CD14-positive monocyte (primary cell): ENCODE data around the gene FGD4. TPM values are rescaled to one million over a fixed set of nuclear protein-coding genes. Genes with fewer than 3 reads are reported as not detected.

Experiments used
- DNase-seq, 3 donors: peaks; one replicate each; pipeline ENCODE4 v3.0.0-alpha.2; 2011 to 2022
- H2AFZ ChIP-seq: 2 replicates; pipeline ENCODE4 v1.6.0; 2012; ENCODE audit warnings: mild to moderate bottlenecking, low read depth, low read length, inconsistent platforms; ENCODE audit not compliant: insufficient read depth, poor library complexity, severe bottlenecking
- H3K27ac ChIP-seq, 2 donors: 1 replicate in 1 of 2; 2 replicates in 1 of 2; pipeline ENCODE4 v1.5.1; 2012 to 2013; ENCODE audit warnings: low read length in 2 of 2, control low read depth in 1 of 2, inconsistent platforms in 1 of 2, low read depth in 1 of 2, mild to moderate bottlenecking in 1 of 2
- H3K27me3 ChIP-seq, 2 donors: one replicate each; pipeline versions ENCODE4 v1.6.0 to v1.6.1; 2011 to 2013; ENCODE audit warnings: low read length in 2 of 2; ENCODE audit not compliant: control insufficient read depth in 2 of 2, insufficient read depth in 2 of 2
- H3K36me3 ChIP-seq, 2 donors: replicated peaks in 1 of 2; 1 replicate in 1 of 2; 2 replicates in 1 of 2; pipeline versions ENCODE4 v1.5.1 to v1.6.1; 2012 to 2013; ENCODE audit warnings: low read length in 2 of 2, control low read depth in 1 of 2, inconsistent platforms in 1 of 2, mild to moderate bottlenecking in 1 of 2; ENCODE audit not compliant: insufficient read depth in 2 of 2, control insufficient read depth in 1 of 2
- H3K4me1 ChIP-seq, 2 donors: 1 replicate in 1 of 2; 2 replicates in 1 of 2; pipeline versions ENCODE4 v1.5.1 to v1.6.1; 2012 to 2013; ENCODE audit warnings: low read length in 2 of 2, control low read depth in 1 of 2, inconsistent platforms in 1 of 2, mild to moderate bottlenecking in 1 of 2, moderate library complexity in 1 of 2; ENCODE audit not compliant: insufficient read depth in 2 of 2, control insufficient read depth in 1 of 2
- H3K4me2 ChIP-seq: replicated peaks from 2 replicates; pipeline ENCODE3; 2012; ENCODE audit warnings: low read length, moderate library complexity, mild to moderate bottlenecking; ENCODE audit not compliant: poor library complexity, severe bottlenecking; ENCODE audit errors: extremely low read depth
- H3K4me3 ChIP-seq, 3 experiments: fragments of 200-600 bp in 1 of 3; sonication (generic) in 1 of 3; replicated peaks in 1 of 3; 1 replicate in 2 of 3; 2 replicates in 1 of 3; pipeline ENCODE4 v1.5.1; 2011 to 2013; ENCODE audit warnings: low read length in 3 of 3, mild to moderate bottlenecking in 3 of 3, control low read depth in 2 of 3, low read depth in 2 of 3, inconsistent platforms in 1 of 3, moderate library complexity in 1 of 3
- H3K79me2 ChIP-seq: 2 replicates; pipeline ENCODE4 v1.6.0; 2012; ENCODE audit warnings: mild to moderate bottlenecking, control low read depth, inconsistent platforms, low read length, moderate library complexity; ENCODE audit not compliant: insufficient read depth
- H3K9ac ChIP-seq: 2 replicates; pipeline ENCODE4 v1.6.0; 2017; ENCODE audit warnings: low read length, mild to moderate bottlenecking; ENCODE audit not compliant: insufficient read depth, poor library complexity, severe bottlenecking
- H3K9me3 ChIP-seq, 2 donors: replicated peaks in 1 of 2; 1 replicate in 1 of 2; 2 replicates in 1 of 2; pipeline versions ENCODE4 v1.5.1 to v1.6.1; 2012 to 2013; ENCODE audit warnings: low read length in 2 of 2, control low read depth in 1 of 2; ENCODE audit not compliant: control insufficient read depth in 1 of 2, insufficient read depth in 1 of 2
- H4K20me1 ChIP-seq: 2 replicates; pipeline ENCODE4 v1.6.0; 2012; ENCODE audit warnings: mild to moderate bottlenecking, low read length, control low read depth, moderate library complexity; ENCODE audit not compliant: insufficient read depth
- H3K27ac Mint-ChIP-seq, 7 donors: one replicate each; pipeline ENCODE4 v1.8.0; 2020; ENCODE audit warnings: mild to moderate bottlenecking in 7 of 7, mixed read lengths in 7 of 7, moderate library complexity in 6 of 7, inconsistent platforms in 2 of 7
- H3K27me3 Mint-ChIP-seq, 3 donors: one replicate each; pipeline ENCODE4 v1.8.0; 2021 to 2022; ENCODE audit warnings: low read depth in 3 of 3, mild to moderate bottlenecking in 3 of 3, mixed read lengths in 3 of 3, moderate library complexity in 3 of 3, inconsistent platforms in 1 of 3
- H3K36me3 Mint-ChIP-seq, 2 donors: one replicate each; pipeline ENCODE4 v1.8.0; 2020; ENCODE audit warnings: mixed read lengths in 2 of 2, inconsistent platforms in 1 of 2, mild to moderate bottlenecking in 1 of 2
- H3K4me1 Mint-ChIP-seq: one replicate; pipeline ENCODE4 v1.8.0; 2020; ENCODE audit warnings: mild to moderate bottlenecking, mixed read lengths
- H3K4me3 Mint-ChIP-seq, 2 donors: one replicate each; pipeline ENCODE4 v1.8.0; 2020; ENCODE audit warnings: mild to moderate bottlenecking in 2 of 2, mixed read lengths in 2 of 2, moderate library complexity in 1 of 2
- H3K9me3 Mint-ChIP-seq, 7 donors: one replicate each; pipeline ENCODE4 v1.8.0; 2020 to 2022; ENCODE audit warnings: mixed read lengths in 7 of 7, mild to moderate bottlenecking in 6 of 7, moderate library complexity in 6 of 7, inconsistent platforms in 2 of 7
- WGBS: methylation state at CpG from one replicate; pipeline ENCODE4 v1.1.5; 2013; ENCODE audit warnings: missing lambda C conversion rate; ENCODE audit not compliant: insufficient coverage; 5-methylcytosine and 5-hydroxymethylcytosine counted together
- intact Hi-C, 2 donors: fragments of 100-400 bp; cut with micrococcal nuclease; formaldehyde crosslinking; loops; one replicate each; pipeline versions ENCODE4 v1.15.0 to v1.15.1; 2023
- polyA plus RNA-seq, 3 donors: library from polyadenylated mRNA; depleted of rRNA in 1 of 3; unstranded in 2 of 3; stranded (reverse) in 1 of 3; fragments of 300-500 nt in 2 of 3; fragments of >200 nt in 1 of 3; fragmentation: Illumina TruSeq in 2 of 3; gene quantifications; 1 replicate in 2 of 3; 2 replicates in 1 of 3; pipeline ENCODE4 v1.2.3, GENCODE V29; 2012 to 2021
- TF ChIP-seq, protein P1 (sequence below): fragments of 200-600 bp; IDR thresholded peaks from one replicate; pipeline ENCODE4 v1.8.0; 2022; ENCODE audit warnings: antibody characterized with exemption, mild to moderate bottlenecking

FGD4 gene
- polyA plus RNA-seq, 3 donors = 5.3 to 34.4 (median 6.0) TPM

DNA sequence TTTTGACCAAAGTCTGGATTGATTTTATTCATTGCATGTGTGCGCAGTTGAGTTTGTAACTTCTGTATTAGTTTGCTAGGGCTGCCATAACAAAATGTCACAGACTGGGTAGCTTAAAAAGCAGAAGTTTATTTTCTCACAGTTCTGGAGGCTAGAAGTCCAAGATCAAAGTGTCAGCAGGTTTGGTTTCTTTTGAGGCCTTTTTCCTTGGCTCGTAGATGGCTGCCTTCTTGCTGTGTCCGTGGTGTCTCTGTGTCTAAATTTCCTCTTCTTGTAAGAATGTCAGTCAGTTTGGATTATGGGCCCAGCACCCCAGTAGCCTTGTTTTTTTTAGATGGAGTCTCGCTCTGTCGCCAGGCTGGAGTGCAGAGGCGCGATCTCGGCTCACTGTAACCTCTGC, 291.6 kb downstream of the FGD4 start:
- TF ChIP-seq, protein P1, sequence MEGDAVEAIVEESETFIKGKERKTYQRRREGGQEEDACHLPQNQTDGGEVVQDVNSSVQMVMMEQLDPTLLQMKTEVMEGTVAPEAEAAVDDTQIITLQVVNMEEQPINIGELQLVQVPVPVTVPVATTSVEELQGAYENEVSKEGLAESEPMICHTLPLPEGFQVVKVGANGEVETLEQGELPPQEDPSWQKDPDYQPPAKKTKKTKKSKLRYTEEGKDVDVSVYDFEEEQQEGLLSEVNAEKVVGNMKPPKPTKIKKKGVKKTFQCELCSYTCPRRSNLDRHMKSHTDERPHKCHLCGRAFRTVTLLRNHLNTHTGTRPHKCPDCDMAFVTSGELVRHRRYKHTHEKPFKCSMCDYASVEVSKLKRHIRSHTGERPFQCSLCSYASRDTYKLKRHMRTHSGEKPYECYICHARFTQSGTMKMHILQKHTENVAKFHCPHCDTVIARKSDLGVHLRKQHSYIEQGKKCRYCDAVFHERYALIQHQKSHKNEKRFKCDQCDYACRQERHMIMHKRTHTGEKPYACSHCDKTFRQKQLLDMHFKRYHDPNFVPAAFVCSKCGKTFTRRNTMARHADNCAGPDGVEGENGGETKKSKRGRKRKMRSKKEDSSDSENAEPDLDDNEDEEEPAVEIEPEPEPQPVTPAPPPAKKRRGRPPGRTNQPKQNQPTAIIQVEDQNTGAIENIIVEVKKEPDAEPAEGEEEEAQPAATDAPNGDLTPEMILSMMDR = no peak
- Histone ChIP-seq H3K79me2 (peaks cover 100% of the 10 kb centered on the region), H3K4me3 (no peak overlapping the region), H3K9ac (no peak overlapping the region), H3K4me1 (no peaks in the 10 kb centered on the region), H4K20me1 (peaks cover 76% of the 10 kb centered on the region), H3K36me3 (peaks cover 7 to 29% of the 10 kb centered on the region in 2 donors), H3K4me2 (no peak overlapping the region), H3K9me3 (peaks cover 0 to 13% of the 10 kb centered on the region in 2 donors), H2AFZ (no peak overlapping the region), H3K27ac (no peak overlapping the region), H3K27me3 (no peaks in the 10 kb centered on the region)
- DNase-seq = no peak
- no peaks in the 10 kb centered on the region for H3K27me3 Mint-ChIP-seq
- no peak overlapping the region for H3K4me3 Mint-ChIP-seq
- peak overlapping the region in 3 of 7 donors; percentile 35 to 64 (median 46) for H3K27ac Mint-ChIP-seq
- peaks cover 18 to 52% of the 10 kb centered on the region in 2 donors for H3K36me3 Mint-ChIP-seq
- whole genome bisulfite sequencing = 90% methylated on average over 3 of the region's 8 CpGs
- H3K4me1 Mint-ChIP-seq = no peaks in the 10 kb centered on the region
- peaks cover 3 to 8% (median 5%) of the 10 kb centered on the region in 7 donors for H3K9me3 Mint-ChIP-seq
- intact Hi-C loops = no loop called here

DNA sequence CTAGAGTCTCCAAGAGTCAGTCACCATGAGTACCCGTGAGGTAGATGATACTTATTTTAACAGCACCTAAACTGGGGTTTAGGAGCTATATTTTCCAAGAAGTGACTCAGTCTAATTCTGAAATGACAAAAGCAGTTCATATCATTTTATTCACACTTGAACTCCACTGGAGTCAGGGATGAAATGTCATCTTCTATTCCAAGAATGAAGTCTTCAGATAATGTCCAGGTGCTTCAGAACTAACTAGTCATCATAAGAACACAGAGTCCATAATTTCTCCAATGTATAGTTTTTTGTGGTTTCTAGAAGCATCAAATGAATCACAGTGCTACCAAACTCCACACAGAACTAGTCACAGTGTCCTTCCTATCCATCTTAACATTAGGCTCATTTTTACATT, 293.0 kb downstream of the FGD4 start:
- Histone ChIP-seq H3K27me3 (no peaks in the 10 kb centered on the region), H3K9me3 (peaks cover 0 to 13% of the 10 kb centered on the region in 2 donors), H3K4me3 (no peak overlapping the region), H3K9ac (no peak overlapping the region), H3K79me2 (peaks cover 98% of the 10 kb centered on the region), H2AFZ (no peak overlapping the region), H3K27ac (no peak overlapping the region), H3K36me3 (peaks cover 7 to 30% of the 10 kb centered on the region in 2 donors), H4K20me1 (peaks cover 72% of the 10 kb centered on the region), H3K4me1 (no peaks in the 10 kb centered on the region), H3K4me2 (no peak overlapping the region)
- DNase-seq = no peak
- no peak overlapping the region for H3K27ac Mint-ChIP-seq
- H3K4me1 Mint-ChIP-seq = no peaks in the 10 kb centered on the region
- peaks cover 0 to 1% (median 0%) of the 10 kb centered on the region in 3 donors for H3K27me3 Mint-ChIP-seq
- TF ChIP-seq, protein P1 = no peak
- peaks cover 3 to 8% (median 5%) of the 10 kb centered on the region in 7 donors for H3K9me3 Mint-ChIP-seq
- no CpG with 5 or more reads among the region's 1 CpG for WGBS
- H3K4me3 Mint-ChIP-seq = no peak overlapping the region
- intact Hi-C loops = no loop called here
- H3K36me3 Mint-ChIP-seq = peaks cover 16 to 40% of the 10 kb centered on the region in 2 donors
